Natural killer cell (primary cell): ENCODE results near the gene FOXA3. TPM values are rescaled to one million over a fixed set of nuclear protein-coding genes. Genes with fewer than 3 reads are reported as not detected.

Experiments
- ATAC-seq, 3 donors: fragments of 150-1000 bp in 2 of 3; fragments of 200-7000 bp in 1 of 3; cut with Tn5 transposase; 1 replicate in 1 of 3; 2 replicates in 2 of 3; pipeline ENCODE4 v1.10.0; 2021; ENCODE audit warnings: mild to moderate bottlenecking in 2 of 3, moderate library complexity in 2 of 3
- DNase-seq, 2 donors: peaks; one replicate each; pipeline versions ENCODE4 v3.0.0 to v3.0.0-alpha.2; 2013 to 2021; ENCODE audit warnings: mixed read lengths in 1 of 2
- H3K27ac ChIP-seq: one replicate; pipeline ENCODE4 v1.5.1; 2013; ENCODE audit warnings: mild to moderate bottlenecking, low read length
- H3K27me3 ChIP-seq: one replicate; pipeline ENCODE4 v1.6.1; 2013; ENCODE audit warnings: low read length; ENCODE audit not compliant: control insufficient read depth, insufficient read depth
- H3K36me3 ChIP-seq: one replicate; pipeline ENCODE4 v1.6.1; 2013; ENCODE audit warnings: low read length; ENCODE audit not compliant: control insufficient read depth, insufficient read depth
- H3K4me1 ChIP-seq: one replicate; pipeline ENCODE4 v1.6.1; 2013; ENCODE audit warnings: low read length; ENCODE audit not compliant: control insufficient read depth, insufficient read depth
- H3K4me3 ChIP-seq: one replicate; pipeline ENCODE4 v1.5.1; 2013; ENCODE audit warnings: low read length
- H3K9me3 ChIP-seq: one replicate; pipeline ENCODE4 v1.6.1; 2013; ENCODE audit warnings: low read length; ENCODE audit not compliant: control insufficient read depth, insufficient read depth
- H3K27ac Mint-ChIP-seq, 2 donors: one replicate each; pipeline ENCODE4 v1.8.0; 2022; ENCODE audit warnings: mild to moderate bottlenecking in 2 of 2, mixed read lengths in 2 of 2, moderate library complexity in 1 of 2
- H3K27me3 Mint-ChIP-seq, 2 donors: one replicate each; pipeline ENCODE4 v1.8.0; 2022; ENCODE audit warnings: low read depth in 2 of 2, mixed read lengths in 2 of 2
- H3K36me3 Mint-ChIP-seq: one replicate; pipeline ENCODE4 v1.8.0; 2022; ENCODE audit warnings: mixed read lengths
- H3K4me1 Mint-ChIP-seq, 2 donors: one replicate each; pipeline ENCODE4 v1.8.0; 2022; ENCODE audit warnings: mixed read lengths in 2 of 2
- H3K4me3 Mint-ChIP-seq: one replicate; pipeline ENCODE4 v1.8.0; 2022; ENCODE audit warnings: mild to moderate bottlenecking, moderate library complexity, mixed read lengths
- H3K9me3 Mint-ChIP-seq, 2 donors: one replicate each; pipeline ENCODE4 v1.8.0; 2022; ENCODE audit warnings: mixed read lengths in 2 of 2
- WGBS: methylation state at CpG from one replicate; pipeline ENCODE4 v1.1.7; 2013; ENCODE audit warnings: missing lambda C conversion rate; ENCODE audit not compliant: insufficient coverage; 5-methylcytosine and 5-hydroxymethylcytosine counted together
- intact Hi-C: fragments of 100-400 bp; cut with micrococcal nuclease; formaldehyde crosslinking; loops from one replicate; pipeline ENCODE4 v1.14.2; 2022
- total RNA-seq, 4 donors: library from RNA; stranded (reverse); fragments of 120-200 nt in 1 of 4; gene quantifications; one replicate each; pipeline versions ENCODE4 v1.2.3 to v1.2.4, GENCODE V29; 2013 to 2022
- TF ChIP-seq, protein P1 (sequence below): fragments of 200-600 bp; IDR thresholded peaks from one replicate; pipeline ENCODE4 v1.8.0; 2022; ENCODE audit warnings: antibody characterized with exemption

FOXA3 gene
- total RNA-seq, 3 donors from 2014 or later (not counting 1 experiment from before 2014, with no cell fraction given): not detected

DNA sequence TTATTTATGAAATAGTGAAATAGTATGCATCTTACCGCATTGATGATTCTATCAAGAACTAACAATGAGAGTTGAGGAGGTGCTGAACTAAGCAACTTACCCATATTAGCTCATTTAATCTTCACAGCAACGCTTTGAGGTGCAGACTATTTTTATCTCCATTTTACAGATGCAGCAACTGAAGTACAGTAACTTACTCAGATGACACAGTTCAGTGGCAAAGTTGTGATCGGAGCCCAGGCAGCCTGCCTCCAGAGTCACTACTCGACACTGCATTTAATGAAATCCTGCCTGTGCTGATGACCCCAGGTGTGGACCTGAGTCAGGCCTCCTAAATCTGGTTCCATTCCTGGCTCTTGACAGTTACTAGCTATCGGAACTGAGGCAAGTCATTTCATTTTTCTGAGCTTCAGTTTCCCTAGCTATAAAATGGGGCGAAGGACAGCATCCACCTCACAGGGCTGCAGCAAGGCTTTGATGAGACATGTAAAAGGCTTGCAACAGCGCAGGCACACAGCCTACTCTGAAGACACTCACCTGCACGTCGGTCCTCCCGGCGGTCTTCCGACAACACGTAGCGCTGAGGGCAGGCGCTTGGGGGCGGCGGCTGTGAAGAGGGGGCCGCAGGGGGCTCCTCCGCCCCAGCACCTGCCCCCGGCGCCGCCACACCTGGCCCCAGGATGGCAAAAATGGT lies 36.8 kb downstream of the FOXA3 start:
- H3K9me3 ChIP-seq: no peaks in the 10 kb centered on the region
- H3K27ac ChIP-seq: no peak overlapping the region
- Mint-ChIP-seq H3K27me3 (peaks cover 0 to 3% of the 10 kb centered on the region in 2 donors), H3K27ac (peak overlapping the region in 1 of 2 donors; percentile 92), H3K4me3 (peak overlapping the region; percentile 58), H3K36me3 (no peaks in the 10 kb centered on the region), H3K9me3 (no peaks in the 10 kb centered on the region), H3K4me1 (peaks cover 0 to 30% of the 10 kb centered on the region in 2 donors)
- intact Hi-C loops: no loop called here
- H3K27me3 ChIP-seq: no peaks in the 10 kb centered on the region
- peaks cover 29% of the 10 kb centered on the region for H3K4me1 ChIP-seq
- peaks cover 10% of the 10 kb centered on the region for H3K36me3 ChIP-seq
- TF ChIP-seq, protein P1, sequence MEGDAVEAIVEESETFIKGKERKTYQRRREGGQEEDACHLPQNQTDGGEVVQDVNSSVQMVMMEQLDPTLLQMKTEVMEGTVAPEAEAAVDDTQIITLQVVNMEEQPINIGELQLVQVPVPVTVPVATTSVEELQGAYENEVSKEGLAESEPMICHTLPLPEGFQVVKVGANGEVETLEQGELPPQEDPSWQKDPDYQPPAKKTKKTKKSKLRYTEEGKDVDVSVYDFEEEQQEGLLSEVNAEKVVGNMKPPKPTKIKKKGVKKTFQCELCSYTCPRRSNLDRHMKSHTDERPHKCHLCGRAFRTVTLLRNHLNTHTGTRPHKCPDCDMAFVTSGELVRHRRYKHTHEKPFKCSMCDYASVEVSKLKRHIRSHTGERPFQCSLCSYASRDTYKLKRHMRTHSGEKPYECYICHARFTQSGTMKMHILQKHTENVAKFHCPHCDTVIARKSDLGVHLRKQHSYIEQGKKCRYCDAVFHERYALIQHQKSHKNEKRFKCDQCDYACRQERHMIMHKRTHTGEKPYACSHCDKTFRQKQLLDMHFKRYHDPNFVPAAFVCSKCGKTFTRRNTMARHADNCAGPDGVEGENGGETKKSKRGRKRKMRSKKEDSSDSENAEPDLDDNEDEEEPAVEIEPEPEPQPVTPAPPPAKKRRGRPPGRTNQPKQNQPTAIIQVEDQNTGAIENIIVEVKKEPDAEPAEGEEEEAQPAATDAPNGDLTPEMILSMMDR: no peak
- H3K4me3 ChIP-seq: no peak overlapping the region
- no peak for DNase-seq
- WGBS: 88% methylated on average over 21 of the region's 22 CpGs
- no peak for ATAC-seq

DNA sequence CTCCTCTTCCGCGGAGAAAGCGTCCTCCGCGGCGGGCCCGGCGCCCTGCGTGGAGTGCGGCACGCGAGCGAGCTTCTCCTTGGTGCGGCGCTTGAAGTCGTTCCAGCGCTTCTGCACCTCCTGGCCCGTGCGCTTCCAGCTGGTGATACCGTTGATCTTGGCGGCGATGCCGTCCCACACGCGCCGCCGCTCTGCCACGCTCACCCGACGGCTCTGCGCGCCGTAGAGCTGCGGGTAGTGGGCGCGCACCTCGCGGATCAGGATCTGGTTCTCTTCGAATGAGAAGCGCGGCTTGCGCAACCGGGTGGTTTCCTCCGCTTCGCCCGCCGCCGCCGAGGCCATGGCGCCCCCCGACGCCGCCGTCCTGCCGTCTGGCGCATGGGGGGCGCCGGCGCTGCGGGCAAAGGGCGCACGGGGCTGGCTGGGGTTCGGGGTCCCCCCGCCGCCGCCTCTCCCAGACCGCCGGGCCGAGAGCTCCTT lies 37.3 kb downstream of the FOXA3 start:
- Histone ChIP-seq H3K27me3 (no peaks in the 10 kb centered on the region), H3K4me1 (peaks cover 29% of the 10 kb centered on the region), H3K9me3 (no peaks in the 10 kb centered on the region), H3K4me3 (peak overlapping the region; percentile 56), H3K27ac (no peak overlapping the region), H3K36me3 (peaks cover 10% of the 10 kb centered on the region)
- intact Hi-C loops: no loop called here
- TF ChIP-seq, protein P1: no peak
- WGBS: 21% methylated on average over 69 of the region's 69 CpGs
- peaks cover 0 to 30% of the 10 kb centered on the region in 2 donors for H3K4me1 Mint-ChIP-seq
- DNase-seq (peak; percentile 51 to 70), ATAC-seq (peak; percentile 18 to 33 (median 33))
- H3K4me3 Mint-ChIP-seq: peak overlapping the region; percentile 49
- H3K9me3 Mint-ChIP-seq: no peaks in the 10 kb centered on the region
- H3K36me3 Mint-ChIP-seq: no peaks in the 10 kb centered on the region
- peak overlapping the region in 1 of 2 donors; percentile 92 for H3K27ac Mint-ChIP-seq
- H3K27me3 Mint-ChIP-seq: peaks cover 0 to 3% of the 10 kb centered on the region in 2 donors

DNA sequence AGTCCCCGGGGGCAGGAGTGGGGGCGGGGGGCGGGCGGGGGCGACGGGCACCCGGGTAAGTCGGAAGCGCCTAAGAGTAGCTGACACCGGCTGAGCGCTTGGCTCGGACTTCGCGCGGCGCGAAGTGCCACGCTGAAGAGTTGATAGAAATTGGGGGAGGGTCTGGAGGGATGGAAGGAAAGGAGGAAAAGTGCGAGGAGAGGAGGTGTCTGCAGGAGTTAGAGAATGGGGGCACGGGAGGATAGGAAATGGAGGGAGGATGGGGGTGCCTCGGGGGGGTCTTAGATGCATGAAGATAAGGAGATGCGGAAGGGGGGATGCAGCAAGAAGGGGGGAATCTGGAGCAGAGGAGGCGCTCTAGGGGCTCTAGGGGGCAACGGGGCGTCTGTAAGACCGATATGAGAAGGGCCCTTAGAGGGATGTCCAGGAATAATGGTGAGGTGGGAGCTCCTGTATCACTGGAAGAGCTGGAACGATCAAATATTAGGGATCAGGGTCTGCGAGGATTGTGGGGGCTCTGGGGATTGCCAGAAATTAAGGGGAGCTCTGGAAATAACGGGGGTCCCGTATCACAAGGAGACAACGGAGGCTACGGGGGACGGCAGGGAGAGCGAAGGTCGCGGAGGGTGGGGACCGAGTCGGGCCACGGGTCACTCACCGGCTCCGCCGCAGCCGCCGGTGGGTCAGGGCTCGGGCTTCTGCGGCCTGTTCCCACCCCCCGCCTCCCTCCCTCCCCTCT lies 38.0 kb downstream of the FOXA3 start, which contains the start of gene MYPOP:
TSS of gene MYPOP (minus strand) at position 702 of the 739 bp plus-strand sequence. CDS start 840 bp downstream, outside the sequence.
- peak within 1 kb of the TSS; percentile 73 for H3K27ac ChIP-seq
- Mint-ChIP-seq H3K4me1 (peaks cover 0 to 30% of the 10 kb centered on the region in 2 donors), H3K9me3 (no peaks in the 10 kb centered on the region), H3K27me3 (peaks cover 0 to 3% of the 10 kb centered on the region in 2 donors), H3K4me3 (peak within 1 kb of the TSS; percentile 96), H3K27ac (peak within 1 kb of the TSS; percentile 83 to 92), H3K36me3 (no peaks in the 10 kb centered on the region)
- ATAC-seq (no peak), DNase-seq (peak in 1 of 2 donors; percentile 45)
- H3K4me1 ChIP-seq: peaks cover 29% of the 10 kb centered on the region
- H3K27me3 ChIP-seq: no peaks in the 10 kb centered on the region
- WGBS: under 1% methylated on average over 47 of the region's 47 CpGs
- no peaks in the 10 kb centered on the region for H3K9me3 ChIP-seq
- H3K36me3 ChIP-seq: peaks cover 10% of the 10 kb centered on the region
- intact Hi-C loops: loop anchor here (1.0 kb wide), 1 partner anchor 16 kb away; the partner anchor contains the start of gene IRF2BP1
- H3K4me3 ChIP-seq: peak within 1 kb of the TSS; percentile 56
- TF ChIP-seq, protein P1: no peak
